SU-DHL-6 (cell line): ENCODE data around the gene NUP210L.

ENCODE experiments used
- H2AFZ ChIP-seq: fragments of 200-600 bp; sonication (generic); 2 replicates; pipeline ENCODE4 v1.6.1; 2014; ENCODE audit warnings: low read depth, mild to moderate bottlenecking, moderate library complexity, mixed read lengths, antibody characterized with exemption, low read length; ENCODE audit not compliant: severe bottlenecking
- H3F3A ChIP-seq: fragments of 200-600 bp; shearing (Covaris generic); 2 replicates; pipeline ENCODE4 v1.6.0; 2016; ENCODE audit warnings: antibody characterized with exemption, mild to moderate bottlenecking; ENCODE audit not compliant: insufficient read depth
- H3K27ac ChIP-seq: fragments of 200-600 bp; sonication (generic); 2 replicates; pipeline ENCODE4 v1.5.1; 2016; ENCODE audit warnings: low read depth, mild to moderate bottlenecking, low read length, moderate library complexity, mixed read lengths
- H3K27me3 ChIP-seq: fragments of 200-600 bp; sonication (generic), shearing (Covaris generic); 2 replicates; pipeline ENCODE4 v1.6.0; 2014; ENCODE audit warnings: mild to moderate bottlenecking, low read length
- H3K36me3 ChIP-seq: fragments of 200-600 bp; sonication (generic); 2 replicates; pipeline ENCODE4 v1.6.1; 2014; ENCODE audit warnings: mild to moderate bottlenecking, low read length, mixed read lengths
- H3K4me2 ChIP-seq: fragments of 300-600, 200-600 bp; shearing (Covaris generic), sonication (generic); 2 replicates; pipeline ENCODE4 v1.6.0; 2014; ENCODE audit warnings: low read length, low read depth, mild to moderate bottlenecking; ENCODE audit not compliant: poor library complexity, severe bottlenecking
- H3K4me3 ChIP-seq: fragments of 200-600 bp; sonication (generic); 2 replicates; pipeline ENCODE4 v1.5.1; 2014; ENCODE audit warnings: antibody characterized with exemption, low read length, mild to moderate bottlenecking, mixed read lengths; ENCODE audit not compliant: insufficient read depth, poor library complexity, severe bottlenecking
- H3K79me2 ChIP-seq: fragments of 200-600 bp; sonication (generic); 2 replicates; pipeline ENCODE4 v1.6.1; 2014; ENCODE audit warnings: mild to moderate bottlenecking, low read length, moderate library complexity; ENCODE audit not compliant: insufficient read depth
- H3K9ac ChIP-seq: fragments of 200-600 bp; sonication (generic); 2 replicates; pipeline ENCODE4 v1.7.0; 2014; ENCODE audit warnings: mild to moderate bottlenecking, low read length
- H3K9me2 ChIP-seq: fragments of 200-600 bp; sonication (generic); replicated peaks from 2 replicates; pipeline ENCODE4 v1.6.1; 2014; ENCODE audit warnings: low read length; ENCODE audit not compliant: insufficient read depth
- H3K9me3 ChIP-seq: fragments of 200-600 bp; sonication (generic); 2 replicates; pipeline ENCODE4 v1.6.1; 2014; ENCODE audit warnings: low read length, mixed read lengths; ENCODE audit not compliant: insufficient read depth
- H4K20me1 ChIP-seq: fragments of 200-600 bp; sonication (generic); 2 replicates; pipeline ENCODE4 v1.6.1; 2014; ENCODE audit warnings: low read depth, mild to moderate bottlenecking, antibody characterized with exemption, low read length, moderate library complexity, mixed read lengths
- CTCF ChIP-seq: fragments of 200-600 bp; sonication (generic); IDR thresholded peaks from one replicate; pipeline ENCODE4 v1.5.1; 2017; ENCODE audit warnings: antibody characterized with exemption, mild to moderate bottlenecking, low read length, moderate library complexity; ENCODE audit not compliant: insufficient read depth, poor library complexity, severe bottlenecking
- EZH2phosphoT487 ChIP-seq: fragments of 200-600 bp; sonication (generic), shearing (Covaris generic); conservative IDR thresholded peaks from 2 replicates; pipeline ENCODE4 v1.6.1; 2018; ENCODE audit warnings: mild to moderate bottlenecking, antibody characterized with exemption, low read length, moderate library complexity, mixed read lengths

NUP210L gene

GRCh38 chr1:154179946-154180687, 25.2 kb upstream of the NUP210L start:
- no peaks in the 10 kb centered on the region for H3K9me3 ChIP-seq
- H2AFZ ChIP-seq: no peak overlapping the region
- no peaks in the 10 kb centered on the region for H3K9me2 ChIP-seq
- peaks cover 40% of the 10 kb centered on the region for H4K20me1 ChIP-seq
- H3F3A ChIP-seq: no peaks in the 10 kb centered on the region
- H3K36me3 ChIP-seq: 0 out of 2 replicates have a peak, but pooled peaks cover 11% of the 10 kb centered on the region
- H3K27me3 ChIP-seq: no peaks in the 10 kb centered on the region
- peak overlapping the region; percentile 90 for H3K4me2 ChIP-seq
- peak overlapping the region; percentile 5 for H3K27ac ChIP-seq
- no peak overlapping the region for H3K4me3 ChIP-seq
- H3K79me2 ChIP-seq: peaks cover 78% of the 10 kb centered on the region
- no peak overlapping the region; the same call in 1 of the 2 replicates for H3K9ac ChIP-seq
- TF ChIP-seq CTCF (no peak), EZH2phosphoT487 (no peak)

- Histone ChIP-seq H2AFZ (no peak overlapping the region), H4K20me1 (peaks cover 40% of the 10 kb centered on the region), H3F3A (no peaks in the 10 kb centered on the region), H3K9ac (no peak overlapping the region), H3K27ac (no peak overlapping the region), H3K27me3 (no peaks in the 10 kb centered on the region), H3K36me3 (0 out of 2 replicates have a peak, but pooled peaks cover 11% of the 10 kb centered on the region), H3K79me2 (peaks cover 86% of the 10 kb centered on the region), H3K4me2 (no peak overlapping the region), H3K4me3 (no peak overlapping the region), H3K9me2 (no peaks in the 10 kb centered on the region), H3K9me3 (no peaks in the 10 kb centered on the region)
- TF ChIP-seq EZH2phosphoT487: no peak
- TF ChIP-seq CTCF: no peak
Observed at GRCh38 chr1:154178911-154179811, 24.3 kb upstream of the NUP210L start.

GRCh38 chr1:154178013-154178412, 23.1 kb upstream of the NUP210L start:
- H3K4me3 ChIP-seq: no peak overlapping the region
- H3K27me3 ChIP-seq: no peaks in the 10 kb centered on the region
- no peaks in the 10 kb centered on the region for H3F3A ChIP-seq
- TF ChIP-seq CTCF: no peak
- no peak for TF ChIP-seq EZH2phosphoT487
- H3K9me2 ChIP-seq: no peaks in the 10 kb centered on the region
- H3K27ac ChIP-seq: no peak overlapping the region
- H4K20me1 ChIP-seq: peaks cover 40% of the 10 kb centered on the region
- H3K4me2 ChIP-seq: no peak overlapping the region
- H3K79me2 ChIP-seq: peaks cover 86% of the 10 kb centered on the region
- 0 out of 2 replicates have a peak, but pooled peaks cover 11% of the 10 kb centered on the region for H3K36me3 ChIP-seq
- H3K9ac ChIP-seq: no peak overlapping the region
- no peaks in the 10 kb centered on the region for H3K9me3 ChIP-seq
- H2AFZ ChIP-seq: no peak overlapping the region
